Measurements from ENCODE around the gene RRBP1.

DNA sequence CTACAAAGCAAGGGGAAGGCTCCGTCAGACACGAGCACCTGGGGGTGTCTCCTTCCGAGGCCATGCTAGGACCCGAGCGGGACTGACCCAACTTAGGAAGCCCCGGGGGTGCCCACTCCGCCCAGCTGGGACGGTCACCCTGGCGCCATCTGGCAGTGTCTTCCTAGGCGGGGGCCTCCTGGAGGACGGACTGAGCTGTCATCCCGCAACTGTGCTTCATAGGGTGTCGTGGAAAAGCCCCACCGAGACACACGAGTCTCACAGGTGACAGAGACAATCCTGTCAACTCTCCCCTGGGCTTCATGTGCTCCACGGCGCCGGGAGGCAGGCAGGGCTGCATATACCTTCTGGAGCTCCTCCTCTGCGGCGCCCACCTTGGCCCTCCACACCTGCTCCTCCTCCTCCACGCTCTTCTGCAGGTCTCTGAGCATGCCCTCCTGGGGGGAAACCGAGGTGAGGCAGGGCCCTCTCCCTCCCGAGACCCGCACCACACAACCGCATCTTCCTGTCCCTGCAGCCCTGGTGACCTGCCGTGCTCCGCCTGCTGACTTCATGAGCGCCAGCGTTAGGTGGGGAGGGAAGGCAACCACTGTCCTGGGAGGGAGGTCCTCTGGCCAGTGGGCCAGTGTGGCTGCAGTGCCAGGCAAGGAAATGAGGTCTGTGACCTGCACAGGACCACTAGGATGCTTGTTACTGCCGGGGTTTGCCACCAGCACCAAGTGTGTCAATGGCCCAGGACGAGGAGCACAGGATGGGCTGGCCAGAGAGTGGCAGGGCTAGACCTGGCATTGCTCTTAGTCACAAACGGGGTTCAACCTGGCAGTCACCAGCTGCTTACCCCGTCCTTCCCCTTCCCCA lies 61.4 kb downstream of the RRBP1 start:
- TF ChIP-seq SIN3A (IDR thresholded peaks at IDR 0.05; ENCODE audit: borderline replicate concordance, insufficient read depth, low read length), result no peak
- no peak for TF ChIP-seq POLR2AphosphoS5 (IDR thresholded peaks at IDR 0.05; ENCODE audit: low read depth, low read length)
- TF ChIP-seq, protein P1, sequence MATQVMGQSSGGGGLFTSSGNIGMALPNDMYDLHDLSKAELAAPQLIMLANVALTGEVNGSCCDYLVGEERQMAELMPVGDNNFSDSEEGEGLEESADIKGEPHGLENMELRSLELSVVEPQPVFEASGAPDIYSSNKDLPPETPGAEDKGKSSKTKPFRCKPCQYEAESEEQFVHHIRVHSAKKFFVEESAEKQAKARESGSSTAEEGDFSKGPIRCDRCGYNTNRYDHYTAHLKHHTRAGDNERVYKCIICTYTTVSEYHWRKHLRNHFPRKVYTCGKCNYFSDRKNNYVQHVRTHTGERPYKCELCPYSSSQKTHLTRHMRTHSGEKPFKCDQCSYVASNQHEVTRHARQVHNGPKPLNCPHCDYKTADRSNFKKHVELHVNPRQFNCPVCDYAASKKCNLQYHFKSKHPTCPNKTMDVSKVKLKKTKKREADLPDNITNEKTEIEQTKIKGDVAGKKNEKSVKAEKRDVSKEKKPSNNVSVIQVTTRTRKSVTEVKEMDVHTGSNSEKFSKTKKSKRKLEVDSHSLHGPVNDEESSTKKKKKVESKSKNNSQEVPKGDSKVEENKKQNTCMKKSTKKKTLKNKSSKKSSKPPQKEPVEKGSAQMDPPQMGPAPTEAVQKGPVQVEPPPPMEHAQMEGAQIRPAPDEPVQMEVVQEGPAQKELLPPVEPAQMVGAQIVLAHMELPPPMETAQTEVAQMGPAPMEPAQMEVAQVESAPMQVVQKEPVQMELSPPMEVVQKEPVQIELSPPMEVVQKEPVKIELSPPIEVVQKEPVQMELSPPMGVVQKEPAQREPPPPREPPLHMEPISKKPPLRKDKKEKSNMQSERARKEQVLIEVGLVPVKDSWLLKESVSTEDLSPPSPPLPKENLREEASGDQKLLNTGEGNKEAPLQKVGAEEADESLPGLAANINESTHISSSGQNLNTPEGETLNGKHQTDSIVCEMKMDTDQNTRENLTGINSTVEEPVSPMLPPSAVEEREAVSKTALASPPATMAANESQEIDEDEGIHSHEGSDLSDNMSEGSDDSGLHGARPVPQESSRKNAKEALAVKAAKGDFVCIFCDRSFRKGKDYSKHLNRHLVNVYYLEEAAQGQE (IDR thresholded peaks at IDR 0.05; ENCODE audit: insufficient read depth in 1 of 2, low read depth in 2 of 2, low read length in 2 of 2), result no peak
- TF ChIP-seq TAF1 (IDR thresholded peaks at IDR 0.05; ENCODE audit: borderline replicate concordance, insufficient read depth, low read length), result no peak
- no peak for TF ChIP-seq FOXP2 (optimal IDR thresholded peaks at IDR 0.05; ENCODE audit: borderline replicate concordance, extremely low read depth, extremely low read length, insufficient read depth)
